ENCODE measurements around the gene ZNF529.

The ZNF529 gene

GRCh38 chr19:36577271-36577996 is 4.3 kb upstream of the ZNF529 start:
- DNase-seq (ENCODE audit: low read depth): no peak

DNA sequence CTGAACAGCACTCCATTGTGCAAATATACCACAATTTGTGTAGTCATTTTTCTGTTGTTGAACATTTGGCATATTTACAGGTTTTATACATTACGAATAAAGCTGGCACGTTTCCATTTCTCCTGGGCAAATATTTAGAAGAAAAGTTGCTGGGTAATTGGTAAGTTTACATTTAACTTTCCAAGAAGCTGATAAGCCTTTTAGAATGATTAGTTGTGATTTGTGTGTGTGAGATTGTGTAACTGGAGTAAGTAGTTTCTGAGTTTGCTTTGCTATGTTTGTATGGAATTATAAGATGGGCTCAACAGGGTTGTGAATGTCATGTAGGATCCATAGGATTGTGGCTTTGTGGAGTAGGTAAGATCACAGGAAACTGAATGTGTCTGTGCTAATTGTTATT is 1.6 kb upstream of the ZNF529 start:
- DNase-seq (ENCODE audit: low read depth): no peak
- H3K4me3 ChIP-seq (ENCODE audit: low read depth, low read length): peak overlapping the region; percentile 86
- TF ChIP-seq, protein P1, sequence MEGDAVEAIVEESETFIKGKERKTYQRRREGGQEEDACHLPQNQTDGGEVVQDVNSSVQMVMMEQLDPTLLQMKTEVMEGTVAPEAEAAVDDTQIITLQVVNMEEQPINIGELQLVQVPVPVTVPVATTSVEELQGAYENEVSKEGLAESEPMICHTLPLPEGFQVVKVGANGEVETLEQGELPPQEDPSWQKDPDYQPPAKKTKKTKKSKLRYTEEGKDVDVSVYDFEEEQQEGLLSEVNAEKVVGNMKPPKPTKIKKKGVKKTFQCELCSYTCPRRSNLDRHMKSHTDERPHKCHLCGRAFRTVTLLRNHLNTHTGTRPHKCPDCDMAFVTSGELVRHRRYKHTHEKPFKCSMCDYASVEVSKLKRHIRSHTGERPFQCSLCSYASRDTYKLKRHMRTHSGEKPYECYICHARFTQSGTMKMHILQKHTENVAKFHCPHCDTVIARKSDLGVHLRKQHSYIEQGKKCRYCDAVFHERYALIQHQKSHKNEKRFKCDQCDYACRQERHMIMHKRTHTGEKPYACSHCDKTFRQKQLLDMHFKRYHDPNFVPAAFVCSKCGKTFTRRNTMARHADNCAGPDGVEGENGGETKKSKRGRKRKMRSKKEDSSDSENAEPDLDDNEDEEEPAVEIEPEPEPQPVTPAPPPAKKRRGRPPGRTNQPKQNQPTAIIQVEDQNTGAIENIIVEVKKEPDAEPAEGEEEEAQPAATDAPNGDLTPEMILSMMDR (IDR thresholded peaks at IDR 0.05; ENCODE audit: control insufficient read depth, extremely low read depth, insufficient read depth): no peak

More at GRCh38 chr19:36577271-36577996, 4.3 kb upstream of the ZNF529 start:
- H3K4me3 ChIP-seq (ENCODE audit: low read depth, low read length): no peak overlapping the region
- TF ChIP-seq, protein P1 (IDR thresholded peaks at IDR 0.05; ENCODE audit: control insufficient read depth, extremely low read depth, insufficient read depth): no peak

DNA sequence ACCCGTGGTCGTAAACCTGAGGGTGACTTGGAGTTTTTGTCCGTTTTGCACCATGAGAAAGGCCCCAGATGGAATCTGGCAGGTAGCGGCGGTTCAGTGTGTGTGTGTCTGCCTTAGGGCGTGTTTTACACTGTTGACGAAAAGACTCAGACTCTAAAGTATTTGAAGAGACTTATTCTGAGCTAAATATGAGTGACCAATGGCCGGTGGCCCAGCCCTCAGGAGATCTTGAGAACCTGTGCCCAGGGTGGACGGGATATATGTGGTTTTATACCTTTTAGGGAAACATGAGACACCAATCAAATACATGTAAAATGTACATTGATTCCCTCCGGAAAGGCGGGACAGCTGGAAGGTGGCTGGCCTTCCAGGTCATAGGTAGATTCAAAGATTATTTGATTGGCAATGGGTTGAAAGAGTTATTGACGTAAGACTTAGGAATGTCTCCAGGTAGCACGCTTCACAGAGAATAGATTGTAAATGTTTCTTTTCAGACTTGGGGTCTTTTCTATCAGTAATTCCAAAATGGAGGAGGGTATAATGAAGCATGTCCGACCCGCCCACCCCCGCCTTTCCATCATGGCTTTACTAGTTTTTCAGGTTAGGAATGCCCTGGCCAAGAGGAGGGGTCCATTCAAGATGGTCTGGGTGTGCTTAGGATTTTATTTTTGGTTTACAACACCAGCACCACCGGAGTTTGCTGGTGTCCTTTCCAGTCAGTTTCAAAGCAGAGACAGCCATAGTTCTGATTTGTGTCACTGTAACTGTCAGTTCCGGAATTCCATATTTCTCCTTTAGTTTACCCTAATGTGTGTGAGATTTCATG is 1.0 kb upstream of the ZNF529 start:
- TF ChIP-seq, protein P1 (IDR thresholded peaks at IDR 0.05; ENCODE audit: control insufficient read depth, extremely low read depth, insufficient read depth): no peak
- H3K4me3 ChIP-seq (ENCODE audit: low read depth, low read length): peak overlapping the region; percentile 86
- DNase-seq (ENCODE audit: low read depth): peak; percentile 61

GRCh38 chr19:36572593-36573019 is 486 bp downstream of the ZNF529 start:
- DNase-seq (ENCODE audit: low read depth): no peak
- TF ChIP-seq, protein P1 (IDR thresholded peaks at IDR 0.05; ENCODE audit: control insufficient read depth, extremely low read depth, insufficient read depth): no peak
- H3K4me3 ChIP-seq (ENCODE audit: low read depth, low read length): peak overlapping the region; percentile 86

GRCh38 chr19:36564391-36564790 is 8.7 kb downstream of the ZNF529 start:
- TF ChIP-seq, protein P1 (IDR thresholded peaks at IDR 0.05; ENCODE audit: control insufficient read depth, extremely low read depth, insufficient read depth): no peak
- DNase-seq (ENCODE audit: low read depth): no peak
- no peak overlapping the region for H3K4me3 ChIP-seq (ENCODE audit: low read depth, low read length)

DNA sequence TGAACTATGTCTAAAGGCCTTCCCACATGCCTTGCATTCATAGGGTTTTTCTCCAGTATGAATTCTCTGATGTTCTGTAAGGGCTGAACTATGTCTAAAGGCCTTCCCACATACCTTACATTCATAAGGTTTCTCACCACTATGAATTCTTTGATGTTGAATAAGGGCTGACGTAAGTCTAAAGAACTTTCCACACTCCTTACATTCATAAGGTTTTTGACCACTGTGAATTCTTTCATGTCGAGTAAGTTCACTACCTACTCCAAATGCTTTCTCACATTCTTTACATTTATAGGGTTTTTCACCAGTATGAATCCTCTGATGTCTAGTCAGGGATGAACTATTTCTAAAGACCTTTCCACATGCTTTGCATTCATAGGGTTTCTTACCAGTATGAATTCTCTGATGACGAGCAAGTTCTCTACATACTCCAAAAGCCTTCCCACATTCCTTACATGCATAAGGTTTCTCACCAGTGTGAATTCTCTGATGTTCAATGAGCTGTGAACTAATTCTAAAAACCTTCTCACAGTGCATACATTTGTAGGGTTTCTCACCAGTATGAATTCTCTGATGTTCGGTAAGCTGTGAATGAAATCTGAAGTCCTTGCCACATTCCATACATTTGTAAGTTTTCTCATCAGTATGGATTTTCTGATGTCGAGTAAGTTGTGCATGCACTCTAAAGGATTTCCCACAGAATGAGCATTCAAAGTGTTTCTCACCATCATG is 25.9 kb downstream of the ZNF529 start:
- no peak for DNase-seq (ENCODE audit: low read depth)
- H3K4me3 ChIP-seq (ENCODE audit: low read depth, low read length): no peak overlapping the region
- TF ChIP-seq, protein P1 (IDR thresholded peaks at IDR 0.05; ENCODE audit: control insufficient read depth, extremely low read depth, insufficient read depth): no peak

Data from LNCaP clone FGC (cell line).